SU-DHL-6 (cell line): ENCODE data around the gene KHSRP.
A peak's percentile ranks its signal among the peaks of the same experiment; 100 is the strongest.

Source experiments
- H2AFZ ChIP-seq: fragments of 200-600 bp; sonication (generic); 2 replicates; pipeline ENCODE4 v1.6.1; 2014; ENCODE audit warnings: low read depth, mild to moderate bottlenecking, moderate library complexity, mixed read lengths, antibody characterized with exemption, low read length; ENCODE audit not compliant: severe bottlenecking
- H3F3A ChIP-seq: fragments of 200-600 bp; shearing (Covaris generic); 2 replicates; pipeline ENCODE4 v1.6.0; 2016; ENCODE audit warnings: antibody characterized with exemption, mild to moderate bottlenecking; ENCODE audit not compliant: insufficient read depth
- H3K27ac ChIP-seq: fragments of 200-600 bp; sonication (generic); 2 replicates; pipeline ENCODE4 v1.5.1; 2016; ENCODE audit warnings: low read depth, mild to moderate bottlenecking, low read length, moderate library complexity, mixed read lengths
- H3K27me3 ChIP-seq: fragments of 200-600 bp; sonication (generic), shearing (Covaris generic); 2 replicates; pipeline ENCODE4 v1.6.0; 2014; ENCODE audit warnings: mild to moderate bottlenecking, low read length
- H3K36me3 ChIP-seq: fragments of 200-600 bp; sonication (generic); 2 replicates; pipeline ENCODE4 v1.6.1; 2014; ENCODE audit warnings: mild to moderate bottlenecking, low read length, mixed read lengths
- H3K4me2 ChIP-seq: fragments of 300-600, 200-600 bp; shearing (Covaris generic), sonication (generic); 2 replicates; pipeline ENCODE4 v1.6.0; 2014; ENCODE audit warnings: low read length, low read depth, mild to moderate bottlenecking; ENCODE audit not compliant: poor library complexity, severe bottlenecking
- H3K4me3 ChIP-seq: fragments of 200-600 bp; sonication (generic); 2 replicates; pipeline ENCODE4 v1.5.1; 2014; ENCODE audit warnings: antibody characterized with exemption, low read length, mild to moderate bottlenecking, mixed read lengths; ENCODE audit not compliant: insufficient read depth, poor library complexity, severe bottlenecking
- H3K79me2 ChIP-seq: fragments of 200-600 bp; sonication (generic); 2 replicates; pipeline ENCODE4 v1.6.1; 2014; ENCODE audit warnings: mild to moderate bottlenecking, low read length, moderate library complexity; ENCODE audit not compliant: insufficient read depth
- H3K9ac ChIP-seq: fragments of 200-600 bp; sonication (generic); 2 replicates; pipeline ENCODE4 v1.7.0; 2014; ENCODE audit warnings: mild to moderate bottlenecking, low read length
- H3K9me2 ChIP-seq: fragments of 200-600 bp; sonication (generic); replicated peaks from 2 replicates; pipeline ENCODE4 v1.6.1; 2014; ENCODE audit warnings: low read length; ENCODE audit not compliant: insufficient read depth
- H3K9me3 ChIP-seq: fragments of 200-600 bp; sonication (generic); 2 replicates; pipeline ENCODE4 v1.6.1; 2014; ENCODE audit warnings: low read length, mixed read lengths; ENCODE audit not compliant: insufficient read depth
- H4K20me1 ChIP-seq: fragments of 200-600 bp; sonication (generic); 2 replicates; pipeline ENCODE4 v1.6.1; 2014; ENCODE audit warnings: low read depth, mild to moderate bottlenecking, antibody characterized with exemption, low read length, moderate library complexity, mixed read lengths
- EZH2phosphoT487 ChIP-seq: fragments of 200-600 bp; sonication (generic), shearing (Covaris generic); conservative IDR thresholded peaks from 2 replicates; pipeline ENCODE4 v1.6.1; 2018; ENCODE audit warnings: mild to moderate bottlenecking, antibody characterized with exemption, low read length, moderate library complexity, mixed read lengths
- TF ChIP-seq, protein P1 (sequence below): fragments of 200-600 bp; sonication (generic); IDR thresholded peaks from one replicate; pipeline ENCODE4 v1.5.1; 2017; ENCODE audit warnings: antibody characterized with exemption, mild to moderate bottlenecking, low read length, moderate library complexity; ENCODE audit not compliant: insufficient read depth, poor library complexity, severe bottlenecking

KHSRP gene

DNA sequence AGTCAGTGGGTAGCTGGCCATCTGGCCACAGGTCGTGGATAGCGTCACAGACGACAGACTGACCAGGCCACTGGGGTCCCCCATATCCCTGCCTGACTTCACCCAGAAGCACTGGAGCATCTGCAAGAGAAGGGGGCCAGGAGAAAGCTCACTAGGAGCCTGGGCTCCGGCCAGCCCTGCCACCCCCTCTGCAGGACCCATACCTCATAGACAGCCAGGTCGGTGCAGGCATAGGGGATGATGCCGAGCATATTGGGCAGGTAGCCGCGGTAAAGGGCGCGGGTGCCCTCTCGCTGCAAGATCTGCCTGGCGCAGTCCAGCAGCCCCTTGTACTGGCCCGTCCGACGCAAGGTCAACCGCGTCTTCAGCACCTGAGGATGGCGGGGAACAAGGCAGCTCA is 2.5 kb upstream of the KHSRP start:
- Histone ChIP-seq H3K4me3 (no peak overlapping the region), H4K20me1 (peaks cover 13% of the 10 kb centered on the region; the same call in 1 of the 2 replicates), H3K9me2 (no peaks in the 10 kb centered on the region), H3K27me3 (no peaks in the 10 kb centered on the region), H3K79me2 (peaks cover 20% of the 10 kb centered on the region), H2AFZ (no peak overlapping the region), H3K27ac (no peak overlapping the region), H3K36me3 (no peaks in the 10 kb centered on the region), H3F3A (no peaks in the 10 kb centered on the region; the same call in 1 of the 2 replicates), H3K4me2 (no peak overlapping the region), H3K9ac (no peak overlapping the region), H3K9me3 (no peaks in the 10 kb centered on the region)
- TF ChIP-seq EZH2phosphoT487 = no peak
- TF ChIP-seq, protein P1, sequence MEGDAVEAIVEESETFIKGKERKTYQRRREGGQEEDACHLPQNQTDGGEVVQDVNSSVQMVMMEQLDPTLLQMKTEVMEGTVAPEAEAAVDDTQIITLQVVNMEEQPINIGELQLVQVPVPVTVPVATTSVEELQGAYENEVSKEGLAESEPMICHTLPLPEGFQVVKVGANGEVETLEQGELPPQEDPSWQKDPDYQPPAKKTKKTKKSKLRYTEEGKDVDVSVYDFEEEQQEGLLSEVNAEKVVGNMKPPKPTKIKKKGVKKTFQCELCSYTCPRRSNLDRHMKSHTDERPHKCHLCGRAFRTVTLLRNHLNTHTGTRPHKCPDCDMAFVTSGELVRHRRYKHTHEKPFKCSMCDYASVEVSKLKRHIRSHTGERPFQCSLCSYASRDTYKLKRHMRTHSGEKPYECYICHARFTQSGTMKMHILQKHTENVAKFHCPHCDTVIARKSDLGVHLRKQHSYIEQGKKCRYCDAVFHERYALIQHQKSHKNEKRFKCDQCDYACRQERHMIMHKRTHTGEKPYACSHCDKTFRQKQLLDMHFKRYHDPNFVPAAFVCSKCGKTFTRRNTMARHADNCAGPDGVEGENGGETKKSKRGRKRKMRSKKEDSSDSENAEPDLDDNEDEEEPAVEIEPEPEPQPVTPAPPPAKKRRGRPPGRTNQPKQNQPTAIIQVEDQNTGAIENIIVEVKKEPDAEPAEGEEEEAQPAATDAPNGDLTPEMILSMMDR = no peak

DNA sequence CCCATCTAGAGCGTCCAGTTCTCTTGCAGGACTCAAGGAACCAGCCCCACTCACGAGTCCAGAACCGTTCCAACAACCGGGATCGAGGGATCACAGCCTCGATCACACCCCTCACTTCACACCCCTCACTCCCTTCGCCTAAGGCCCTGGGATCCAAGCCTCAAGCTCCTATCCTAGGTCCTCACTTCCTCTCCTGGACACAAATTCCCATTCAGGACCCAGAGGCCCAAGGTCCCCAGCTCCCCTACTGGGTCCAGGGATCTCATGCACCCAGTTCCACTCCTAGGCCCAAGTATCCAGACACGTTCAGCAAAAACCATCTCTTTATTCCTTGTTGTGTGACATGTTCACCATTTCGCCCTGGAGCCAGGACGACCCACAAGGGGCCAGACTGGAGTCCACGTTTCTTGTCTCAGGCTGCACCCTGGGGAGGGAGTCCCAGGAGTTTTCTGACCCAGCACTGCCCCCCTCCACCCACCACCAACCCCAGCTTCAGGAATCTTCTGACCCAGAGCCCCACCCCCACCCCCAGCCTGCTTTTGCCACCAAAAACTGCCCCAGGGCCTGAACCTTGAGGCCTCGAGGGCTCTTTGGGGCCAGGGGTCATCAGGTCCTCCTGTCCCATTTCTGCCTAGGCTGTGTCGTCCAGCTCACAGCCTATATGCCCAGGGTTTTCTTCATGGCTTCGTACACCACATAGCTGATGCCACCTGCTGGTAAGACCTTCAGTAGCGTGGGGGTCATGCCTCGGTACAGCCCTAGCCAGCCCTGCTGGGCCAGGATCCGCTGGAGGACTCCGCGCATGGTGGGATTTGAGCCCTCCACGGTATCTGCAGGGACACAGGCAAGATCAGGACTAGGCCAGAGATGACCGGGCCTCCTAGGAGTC is 1.4 kb upstream of the KHSRP start:
- Histone ChIP-seq H3K36me3 (no peaks in the 10 kb centered on the region), H3K27me3 (no peaks in the 10 kb centered on the region), H3K4me3 (peak overlapping the region; percentile 40), H3K79me2 (peaks cover 32% of the 10 kb centered on the region), H4K20me1 (peaks cover 18% of the 10 kb centered on the region; the same call in 1 of the 2 replicates), H2AFZ (peak overlapping the region; percentile 65), H3K9ac (0 out of 2 replicates have a peak overlapping the region, but pooled peaks have one; percentile 11), H3F3A (no peaks in the 10 kb centered on the region; the same call in 1 of the 2 replicates), H3K9me2 (no peaks in the 10 kb centered on the region), H3K4me2 (peak overlapping the region; percentile 54), H3K27ac (peak overlapping the region; percentile 49), H3K9me3 (no peaks in the 10 kb centered on the region)
- TF ChIP-seq, protein P1 = no peak
- no peak for TF ChIP-seq EZH2phosphoT487

DNA sequence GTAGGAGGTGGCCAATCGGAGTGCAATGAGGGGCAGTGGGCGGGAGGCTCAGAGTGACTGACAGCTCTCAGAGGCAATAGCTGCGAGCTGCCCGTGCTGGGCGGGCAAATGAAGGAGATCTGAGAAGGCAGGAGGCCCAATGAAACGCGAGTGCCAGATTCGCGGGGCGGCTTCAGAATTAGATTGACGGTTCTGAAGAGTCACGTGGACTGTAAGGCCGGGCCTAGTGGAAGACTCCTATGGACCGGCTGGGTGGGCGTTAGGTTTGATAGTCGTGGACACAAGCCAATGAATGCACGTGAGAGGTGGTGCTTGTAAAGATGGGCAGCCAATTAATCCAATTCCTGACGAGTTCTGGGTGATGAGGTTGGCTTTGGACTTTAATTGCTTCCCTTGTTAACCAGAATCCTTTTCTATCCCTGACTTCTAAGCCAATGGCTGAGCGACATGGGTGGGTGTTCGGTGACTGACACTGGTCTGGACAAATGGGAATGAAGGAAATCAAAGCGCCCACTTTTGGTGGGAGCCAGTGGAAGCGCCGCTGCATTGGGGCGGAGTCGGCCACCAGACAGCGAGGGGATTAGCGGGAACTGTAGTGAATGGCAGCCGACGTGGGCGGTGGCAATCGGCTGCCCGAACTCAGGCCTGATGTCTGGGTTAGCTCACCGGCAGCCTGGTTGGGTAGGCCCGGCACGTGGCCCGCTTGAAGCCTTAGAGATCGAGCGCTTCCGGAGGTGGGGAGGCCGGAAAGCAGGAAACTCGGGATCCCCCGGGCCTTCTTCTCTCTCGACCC is 524 bp upstream of the KHSRP start:
- TF ChIP-seq EZH2phosphoT487 = no peak
- TF ChIP-seq, protein P1 = no peak
- Histone ChIP-seq H3K79me2 (peaks cover 40% of the 10 kb centered on the region), H3F3A (no peaks in the 10 kb centered on the region; the same call in 1 of the 2 replicates), H3K36me3 (no peaks in the 10 kb centered on the region), H2AFZ (peak overlapping the region; percentile 65), H3K9me2 (no peaks in the 10 kb centered on the region), H4K20me1 (peaks cover 18% of the 10 kb centered on the region; the same call in 1 of the 2 replicates), H3K27ac (peak overlapping the region; percentile 49), H3K9me3 (no peaks in the 10 kb centered on the region), H3K4me2 (peak overlapping the region; percentile 54), H3K9ac (peak overlapping the region; percentile 11; the same call in 1 of the 2 replicates), H3K4me3 (peak overlapping the region; percentile 40), H3K27me3 (no peaks in the 10 kb centered on the region)
